PC-3 (cell line): ENCODE data around the gene FANCG.

Experiments used
- EZH2 ChIP-seq: fragments of 300-600 bp; sonication (generic); IDR thresholded peaks from one replicate; pipeline ENCODE4 v1.6.1; 2017; ENCODE audit warnings: antibody characterized with exemption, mild to moderate bottlenecking, low read length; ENCODE audit not compliant: unreplicated experiment
- EZH2phosphoT487 ChIP-seq: fragments of 300-600 bp; sonication (generic); IDR thresholded peaks from 2 replicates; pipeline ENCODE4 v1.6.1; 2018; ENCODE audit warnings: mild to moderate bottlenecking, antibody characterized with exemption, low read length, borderline replicate concordance
- TF ChIP-seq, protein P1 (sequence below): fragments of 300-600 bp; sonication (generic); conservative IDR thresholded peaks from 2 replicates; pipeline ENCODE4 v1.5.1; 2017; ENCODE audit warnings: antibody characterized with exemption, low read depth, mild to moderate bottlenecking, low read length

DNA sequence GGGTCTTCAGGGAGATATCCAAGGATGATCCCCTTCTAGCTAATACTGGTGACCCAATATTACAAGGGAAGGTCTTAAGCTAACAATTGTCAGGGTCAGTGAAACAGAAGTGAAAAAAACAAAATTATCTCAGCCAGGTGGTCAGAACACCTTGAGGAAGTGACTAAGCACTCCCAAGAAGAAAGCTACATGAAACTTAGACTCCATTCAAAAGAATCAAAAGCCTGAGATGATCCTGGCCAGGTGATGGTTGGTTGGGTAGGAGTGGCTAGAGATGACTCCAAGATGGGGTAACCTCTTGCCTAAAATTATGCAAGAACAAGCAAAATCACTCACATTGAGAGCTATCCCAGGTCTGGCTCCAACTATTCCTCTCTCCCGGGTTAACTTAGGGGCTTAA lies 12.7 kb downstream of the FANCG start:
- TF ChIP-seq EZH2phosphoT487 (no peak), EZH2 (no peak)
- TF ChIP-seq, protein P1, sequence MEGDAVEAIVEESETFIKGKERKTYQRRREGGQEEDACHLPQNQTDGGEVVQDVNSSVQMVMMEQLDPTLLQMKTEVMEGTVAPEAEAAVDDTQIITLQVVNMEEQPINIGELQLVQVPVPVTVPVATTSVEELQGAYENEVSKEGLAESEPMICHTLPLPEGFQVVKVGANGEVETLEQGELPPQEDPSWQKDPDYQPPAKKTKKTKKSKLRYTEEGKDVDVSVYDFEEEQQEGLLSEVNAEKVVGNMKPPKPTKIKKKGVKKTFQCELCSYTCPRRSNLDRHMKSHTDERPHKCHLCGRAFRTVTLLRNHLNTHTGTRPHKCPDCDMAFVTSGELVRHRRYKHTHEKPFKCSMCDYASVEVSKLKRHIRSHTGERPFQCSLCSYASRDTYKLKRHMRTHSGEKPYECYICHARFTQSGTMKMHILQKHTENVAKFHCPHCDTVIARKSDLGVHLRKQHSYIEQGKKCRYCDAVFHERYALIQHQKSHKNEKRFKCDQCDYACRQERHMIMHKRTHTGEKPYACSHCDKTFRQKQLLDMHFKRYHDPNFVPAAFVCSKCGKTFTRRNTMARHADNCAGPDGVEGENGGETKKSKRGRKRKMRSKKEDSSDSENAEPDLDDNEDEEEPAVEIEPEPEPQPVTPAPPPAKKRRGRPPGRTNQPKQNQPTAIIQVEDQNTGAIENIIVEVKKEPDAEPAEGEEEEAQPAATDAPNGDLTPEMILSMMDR = no peak
